Uterus (tissue), 4 donors: ENCODE measurements around the gene UBA52. TPM values are rescaled to one million over a fixed set of nuclear protein-coding genes. Genes with fewer than 3 reads are reported as not detected.

Source experiments
- DNase-seq, 2 donors: peaks; one replicate each; pipeline ENCODE4 v3.0.0-alpha.2; 2019 to 2020
- H3K27ac ChIP-seq, 2 donors: fragments of 200-600 bp; sonication (generic); 1 replicate in 1 of 2; 2 replicates in 1 of 2; pipeline ENCODE4 v1.5.1; 2016 to 2018
- H3K27me3 ChIP-seq, 2 donors: fragments of 200-600 bp; sonication (generic); one replicate each; pipeline ENCODE4 v1.5.1; 2018 to 2019; ENCODE audit warnings: control low read depth in 1 of 2
- H3K36me3 ChIP-seq, 2 donors: fragments of 200-600 bp; sonication (generic); one replicate each; pipeline ENCODE4 v1.5.1; 2019; ENCODE audit warnings: control low read depth in 1 of 2
- H3K4me1 ChIP-seq, 2 donors: fragments of 200-600 bp; sonication (generic); one replicate each; pipeline ENCODE4 v1.5.1; 2018 to 2019; ENCODE audit warnings: control low read depth in 1 of 2
- H3K4me3 ChIP-seq, 2 donors: fragments of 200-600 bp; sonication (generic); 1 replicate in 1 of 2; 2 replicates in 1 of 2; pipeline ENCODE4 v1.5.1; 2018 to 2019; ENCODE audit warnings: mild to moderate bottlenecking in 1 of 2
- H3K9me3 ChIP-seq, 2 donors: fragments of 200-600 bp; sonication (generic); one replicate each; pipeline ENCODE4 v1.5.1; 2019; ENCODE audit warnings: control low read depth in 1 of 2
- CTCF ChIP-seq, 4 experiments: fragments of 200-600 bp in 2 of 4; fragments of 450-650 bp in 2 of 4; sonication (generic) in 2 of 4; IDR thresholded peaks; one replicate each; pipeline ENCODE4 v1.5.1; 2016 to 2019; ENCODE audit warnings: antibody characterized with exemption in 4 of 4, mild to moderate bottlenecking in 2 of 4, moderate library complexity in 1 of 4
- POLR2A ChIP-seq, 2 donors: fragments of 450-650 bp; IDR thresholded peaks; one replicate each; pipeline ENCODE4 v1.6.1; 2016; ENCODE audit warnings: antibody characterized with exemption in 2 of 2, mild to moderate bottlenecking in 1 of 2, moderate library complexity in 1 of 2
- intact Hi-C: fragments of 100-400 bp; cut with DNase I; formaldehyde crosslinking; loops from one replicate; pipeline ENCODE4 v1.15.1; 2023; ENCODE audit warnings: low total_unique reads
- total RNA-seq, 4 donors: library from RNA; depleted of rRNA in 3 of 4; stranded (reverse); fragments of >200 nt in 3 of 4; gene quantifications; one replicate each; pipeline versions ENCODE4 v1.1.0 to v1.2.4, GENCODE V29; 2014 to 2023
- donor health status: DM: yes; HTN: yes; CAD: no.

UBA52 gene
- total RNA-seq, 4 donors from 2014 or later, result 295 to 1,369 (median 721) TPM

GRCh38 chr19:18557411-18558201 is 14.1 kb upstream of the UBA52 start, which contains the start of gene KXD1:
Gene KXD1 (plus strand): TSS chr19:18557870. CDS start chr19:18562057, 4,187 bp downstream.
- no peaks in the 10 kb centered on the region for H3K9me3 ChIP-seq
- DNase-seq, result peak; percentile 96 to 98
- H3K27ac ChIP-seq, result peak within 1 kb of the TSS; percentile 94 to 96
- H3K4me1 ChIP-seq, result peaks cover 0 to 5% of the 10 kb centered on the region in 2 donors
- peak within 1 kb of the TSS; percentile 62 to 86 for H3K4me3 ChIP-seq
- no peaks in the 10 kb centered on the region for H3K27me3 ChIP-seq
- TF ChIP-seq POLR2A (IDR thresholded peaks at IDR 0.05) (peak; percentile 70 to 81), CTCF (IDR thresholded peaks at IDR 0.05) (no peak)
- intact Hi-C loops, result no loop called here
- no peaks in the 10 kb centered on the region for H3K36me3 ChIP-seq

GRCh38 chr19:18558202-18558555 is 13.5 kb upstream of the UBA52 start:
- H3K27ac ChIP-seq, result peak overlapping the region; percentile 94 to 96
- intact Hi-C loops, result no loop called here
- no peak for TF ChIP-seq POLR2A (IDR thresholded peaks at IDR 0.05)
- H3K36me3 ChIP-seq, result no peaks in the 10 kb centered on the region
- H3K9me3 ChIP-seq, result no peaks in the 10 kb centered on the region
- peaks cover 0 to 5% of the 10 kb centered on the region in 2 donors for H3K4me1 ChIP-seq
- no peaks in the 10 kb centered on the region for H3K27me3 ChIP-seq
- H3K4me3 ChIP-seq, result peak overlapping the region; percentile 62 to 86
- no peak for DNase-seq

GRCh38 chr19:18558604-18559003 is 13.1 kb upstream of the UBA52 start:
- no peak for TF ChIP-seq CTCF (IDR thresholded peaks at IDR 0.05)
- TF ChIP-seq POLR2A (IDR thresholded peaks at IDR 0.05), result no peak
- Histone ChIP-seq H3K36me3 (no peaks in the 10 kb centered on the region), H3K4me1 (peaks cover 0 to 5% of the 10 kb centered on the region in 2 donors), H3K4me3 (peak overlapping the region; percentile 62 to 86), H3K27ac (peak overlapping the region; percentile 94 to 96), H3K9me3 (no peaks in the 10 kb centered on the region), H3K27me3 (no peaks in the 10 kb centered on the region)
- DNase-seq, result no peak
- intact Hi-C loops, result no loop called here

GRCh38 chr19:18559685-18560084 is 12.0 kb upstream of the UBA52 start:
- DNase-seq, result no peak
- Histone ChIP-seq H3K4me3 (no peak overlapping the region), H3K27ac (no peak overlapping the region), H3K36me3 (no peaks in the 10 kb centered on the region), H3K27me3 (no peaks in the 10 kb centered on the region), H3K4me1 (peaks cover 0 to 5% of the 10 kb centered on the region in 2 donors), H3K9me3 (no peaks in the 10 kb centered on the region)
- TF ChIP-seq POLR2A (IDR thresholded peaks at IDR 0.05), result no peak
- no peak for TF ChIP-seq CTCF (IDR thresholded peaks at IDR 0.05)
- intact Hi-C loops, result no loop called here

GRCh38 chr19:18562086-18562485 is 9.6 kb upstream of the UBA52 start:
- Histone ChIP-seq H3K4me1 (peaks cover 0 to 5% of the 10 kb centered on the region in 2 donors), H3K27me3 (no peaks in the 10 kb centered on the region), H3K9me3 (no peaks in the 10 kb centered on the region), H3K4me3 (no peak overlapping the region), H3K36me3 (no peaks in the 10 kb centered on the region), H3K27ac (peak overlapping the region; percentile 69 to 73)
- intact Hi-C loops, result no loop called here
- TF ChIP-seq CTCF (IDR thresholded peaks at IDR 0.05) (no peak), POLR2A (IDR thresholded peaks at IDR 0.05) (no peak)
- DNase-seq, result no peak
